ENCODE measurements around the gene CANT1. TPM values are rescaled to one million over a fixed set of nuclear protein-coding genes. Genes with fewer than 3 reads are reported as not detected.
A peak's percentile ranks its signal among the peaks of the same experiment; 100 is the strongest.

Gene CANT1
- total and polyA plus RNA-seq, 9 of the 15 experiments (the other 6 are each of a cell fraction or from before 2014, with no cell fraction given) = 2.7 to 66.4 (median 22.5) TPM

DNA sequence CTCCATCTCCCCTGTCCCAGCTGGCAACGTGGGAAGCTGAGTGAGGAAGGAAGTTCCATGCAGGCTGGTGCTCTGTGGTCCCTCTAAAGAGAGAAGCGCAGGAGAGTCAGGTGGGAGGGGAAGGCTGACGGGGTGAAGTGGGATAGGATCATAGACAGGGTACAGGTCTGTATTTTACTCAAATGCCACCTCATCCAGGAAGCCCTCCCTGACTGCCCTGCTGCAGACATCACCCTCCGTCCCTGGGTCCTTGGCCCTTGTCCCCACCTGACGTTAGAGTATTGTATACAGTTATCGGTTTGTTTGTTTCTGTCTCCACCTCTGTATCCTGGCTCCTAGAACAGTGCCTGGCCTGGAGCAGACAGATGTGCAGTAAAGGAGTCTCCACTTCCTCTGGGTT is 11.7 kb downstream of the CANT1 start (continued):
- TF ChIP-seq REST (IDR thresholded peaks at IDR 0.05; ENCODE audit: borderline replicate concordance) (no peak), REST (CRISPR knock-in tag; IDR thresholded peaks at IDR 0.05; ENCODE audit: low read depth) (no peak), CTBP1 (IDR thresholded peaks at IDR 0.05; ENCODE audit: borderline replicate concordance) (no peak), ZBTB26 (CRISPR knock-in tag; IDR thresholded peaks at IDR 0.05) (no peak), U2AF1 (optimal IDR thresholded peaks at IDR 0.05; ENCODE audit: low read depth, low read length) (no peak), SUPT5H (IDR thresholded peaks at IDR 0.05) (no peak), TAL1 (IDR thresholded peaks at IDR 0.05) (no peak), BRD4 (IDR thresholded peaks at IDR 0.05) (no peak), CBFA2T2 (conservative IDR thresholded peaks at IDR 0.05) (no peak), RBM25 (IDR thresholded peaks at IDR 0.05; ENCODE audit: low read depth, low read length, severe bottlenecking) (peak; percentile 81), SAFB (IDR thresholded peaks at IDR 0.05; ENCODE audit: borderline replicate concordance, low read depth, low read length) (no peak), BCOR (IDR thresholded peaks at IDR 0.05) (0 out of 2 replicates have a peak, but pooled peaks have one; percentile 9), ILK (tag; IDR thresholded peaks at IDR 0.05; ENCODE audit: borderline replicate concordance, low read depth) (no peak), ZNF165 (CRISPR knock-in tag; IDR thresholded peaks at IDR 0.05; ENCODE audit: borderline replicate concordance) (no peak), ZNF609 (CRISPR knock-in tag; IDR thresholded peaks at IDR 0.05; ENCODE audit: borderline replicate concordance) (no peak), EWSR1 (IDR thresholded peaks at IDR 0.05; ENCODE audit: borderline replicate concordance, low read depth, partially characterized antibody) (no peak)
